ENCODE results near the gene CHRND.

The CHRND gene

GRCh38 chr2:232488097-232488711 is 37.8 kb upstream of the CHRND start:
- no peak for TF ChIP-seq CTCF (IDR thresholded peaks at IDR 0.05; ENCODE audit: control extremely low read depth, extremely low read depth, low read depth, missing control alignments)
- CTCF ChIA-PET = no interaction called here
- POLR2A ChIA-PET = no interaction called here
- DNase-seq (ENCODE audit: extremely low spot score) = no peak

- no peak for TF ChIP-seq CTCF (IDR thresholded peaks at IDR 0.05; ENCODE audit: control extremely low read depth, extremely low read depth, low read depth, missing control alignments)
- ChIA-PET CTCF (no interaction called here), POLR2A (no interaction called here)
- DNase-seq (ENCODE audit: extremely low spot score) = no peak
These were observed 37.1 kb upstream of the CHRND start for GRCh38 chr2:232488721-232489300.

- CTCF ChIA-PET = interaction anchor here (1.2 to 1.5 kb wide), 2 partner anchors 14 to 31 kb away, joined by 3 read pairs; partner anchors contain the start of gene PRSS56
- no peak for TF ChIP-seq CTCF (IDR thresholded peaks at IDR 0.05; ENCODE audit: control extremely low read depth, extremely low read depth, low read depth, missing control alignments)
- POLR2A ChIA-PET = no interaction called here
- DNase-seq (ENCODE audit: extremely low spot score) = no peak
These were observed 36.3 kb upstream of the CHRND start for GRCh38 chr2:232489516-232490220.

GRCh38 chr2:232490221-232491138 is 35.5 kb upstream of the CHRND start:
- POLR2A ChIA-PET = no interaction called here
- no peak for DNase-seq (ENCODE audit: extremely low spot score)
- no peak for TF ChIP-seq CTCF (IDR thresholded peaks at IDR 0.05; ENCODE audit: control extremely low read depth, extremely low read depth, low read depth, missing control alignments)
- CTCF ChIA-PET = interaction anchor here (1.2 to 1.5 kb wide), 2 partner anchors 15 to 30 kb away, joined by 3 read pairs; partner anchors contain the start of gene PRSS56

GRCh38 chr2:232491139-232491780 is 34.7 kb upstream of the CHRND start:
- no peak for DNase-seq (ENCODE audit: extremely low spot score)
- ChIA-PET CTCF (interaction anchor here (1.5 kb wide), 1 partner anchor 16 kb away, joined by 3 read pairs; no protein-coding TSS in a partner anchor), POLR2A (no interaction called here)
- TF ChIP-seq CTCF (IDR thresholded peaks at IDR 0.05; ENCODE audit: control extremely low read depth, extremely low read depth, low read depth, missing control alignments) = no peak

Data from GM10248 (cell line).